ENCODE measurements around the gene DGKB.

DNA sequence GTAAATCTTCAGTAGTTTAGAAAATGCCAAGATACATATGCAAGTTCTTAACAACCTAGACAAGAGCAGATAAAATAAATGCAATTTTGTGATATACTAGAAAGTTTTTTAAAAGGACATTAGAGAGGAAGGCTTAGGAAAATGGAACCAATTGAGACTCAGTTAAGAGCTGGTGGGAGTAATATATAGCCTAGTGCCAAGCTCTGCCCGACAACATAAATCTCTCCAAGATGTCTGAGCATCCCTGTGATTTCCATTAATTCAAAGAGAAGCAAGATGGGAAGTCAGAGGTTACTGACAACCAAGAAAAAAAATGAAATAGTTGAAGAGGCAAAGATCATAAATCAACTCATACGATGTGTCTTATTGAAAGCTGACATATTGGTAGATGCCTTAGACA, 74.5 kb downstream of the DGKB start:
- TF ChIP-seq EZH2phosphoT487 (IDR thresholded peaks at IDR 0.05) (no peak), CTCF (IDR thresholded peaks at IDR 0.05) (no peak)
